Right kidney (tissue), 1 donor: Measurements from ENCODE around the gene ABCA12.

Source experiments
- DNase-seq: peaks from one replicate; pipeline ENCODE4 v3.0.0-alpha.2; 2016

ABCA12 gene

DNA sequence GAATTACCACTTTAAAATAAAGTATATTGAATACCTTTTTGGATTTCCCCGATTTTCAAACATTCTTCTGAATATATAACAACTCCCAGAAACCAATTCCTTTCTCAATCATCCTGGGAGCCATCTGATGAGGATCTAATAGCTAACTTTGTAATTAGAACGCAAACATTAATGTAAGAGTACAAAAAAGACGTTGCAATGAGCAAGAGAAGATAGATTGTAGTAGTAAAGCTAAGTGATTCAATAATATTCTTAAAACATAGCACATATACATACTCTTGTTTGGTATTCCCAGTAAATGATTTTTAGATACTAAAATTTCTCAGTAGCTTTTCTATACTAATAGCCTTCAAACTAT lies 1.1 kb downstream of the ABCA12 start:
- no peak for DNase-seq

DNA sequence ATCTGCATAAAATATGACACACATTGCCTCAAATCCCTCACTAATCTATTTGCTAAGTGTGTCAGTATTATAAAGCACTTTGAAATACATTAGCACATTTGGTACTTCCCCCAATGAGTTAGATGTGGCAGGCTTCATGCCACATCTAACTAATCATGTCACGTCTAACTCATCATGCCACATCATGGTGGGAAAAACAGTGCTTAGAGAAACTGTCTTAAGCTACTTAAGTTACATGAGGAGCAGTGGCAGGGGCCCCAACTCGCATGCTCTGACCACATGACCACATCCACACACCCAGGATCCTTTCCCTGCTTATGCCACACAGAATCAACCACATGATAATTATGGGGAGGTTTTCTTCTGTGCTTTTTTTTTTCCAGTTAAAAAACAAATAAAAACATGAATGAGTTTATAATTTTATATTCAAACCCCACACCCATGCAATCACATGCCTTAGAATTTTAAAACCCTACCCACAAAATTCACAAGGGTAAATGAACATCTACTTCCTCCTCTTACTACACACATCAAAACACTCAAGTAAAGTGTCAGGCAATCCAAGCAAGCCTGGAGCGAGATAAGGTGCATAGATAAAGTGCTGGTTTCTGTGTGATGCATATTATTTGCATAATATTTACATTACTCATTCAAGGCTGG lies 1.6 kb downstream of the ABCA12 start:
- DNase-seq: no peak

DNA sequence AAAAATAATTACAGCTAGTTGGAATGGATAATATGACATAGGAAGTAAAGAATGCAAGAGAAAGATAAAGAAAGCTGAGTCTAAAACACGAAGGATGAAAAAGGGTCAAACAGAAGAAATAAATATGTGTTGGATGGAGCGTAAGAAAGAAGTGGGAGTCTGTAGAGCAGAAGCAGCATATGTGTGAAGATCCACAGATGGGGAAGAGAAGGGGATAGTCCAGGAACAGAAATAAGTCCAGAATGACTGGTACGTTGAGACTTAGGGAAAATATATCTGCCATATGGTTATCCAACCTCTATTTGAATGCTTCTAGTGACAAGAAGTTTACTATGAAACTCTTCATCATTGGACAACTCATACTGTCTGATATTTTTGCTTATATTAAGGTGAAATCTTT lies 18.0 kb downstream of the ABCA12 start:
- no peak for DNase-seq

DNA sequence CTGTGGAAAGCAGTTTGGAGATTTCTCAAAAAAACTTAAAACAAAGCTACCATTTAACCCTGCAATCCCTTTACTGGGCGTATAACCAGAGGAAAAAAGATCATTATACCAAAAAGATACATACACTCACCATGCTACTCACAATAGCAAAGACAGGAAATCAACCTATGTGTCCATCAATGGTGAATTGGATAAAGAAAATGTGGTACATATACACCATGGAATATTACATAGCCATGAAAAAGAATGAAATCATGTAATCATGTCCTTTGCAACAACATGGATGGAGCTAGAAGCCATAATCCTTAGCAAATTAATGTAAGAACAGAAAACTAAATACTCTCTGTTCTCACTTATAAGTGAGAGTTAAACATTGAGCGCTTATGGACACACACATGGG lies 18.6 kb downstream of the ABCA12 start:
- no peak for DNase-seq

DNA sequence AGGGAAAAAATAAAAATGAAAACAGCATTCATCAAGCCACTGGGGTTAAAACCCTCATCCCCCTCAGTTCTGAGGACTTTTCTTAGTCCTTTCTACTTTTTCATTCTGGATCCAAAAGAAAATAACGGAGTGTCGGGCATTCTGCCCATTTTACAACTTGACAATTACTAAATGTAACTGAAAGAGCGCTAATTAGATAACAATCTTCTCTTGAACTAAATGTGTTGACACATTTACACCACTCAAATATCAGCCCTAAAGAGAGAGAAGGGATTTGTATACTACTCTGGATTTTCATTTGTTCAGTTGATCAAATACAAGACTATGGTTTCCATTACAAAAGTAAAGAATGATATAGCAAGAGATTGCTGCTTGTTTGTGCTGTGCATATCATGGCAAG lies 27.5 kb downstream of the ABCA12 start:
- DNase-seq: no peak

DNA sequence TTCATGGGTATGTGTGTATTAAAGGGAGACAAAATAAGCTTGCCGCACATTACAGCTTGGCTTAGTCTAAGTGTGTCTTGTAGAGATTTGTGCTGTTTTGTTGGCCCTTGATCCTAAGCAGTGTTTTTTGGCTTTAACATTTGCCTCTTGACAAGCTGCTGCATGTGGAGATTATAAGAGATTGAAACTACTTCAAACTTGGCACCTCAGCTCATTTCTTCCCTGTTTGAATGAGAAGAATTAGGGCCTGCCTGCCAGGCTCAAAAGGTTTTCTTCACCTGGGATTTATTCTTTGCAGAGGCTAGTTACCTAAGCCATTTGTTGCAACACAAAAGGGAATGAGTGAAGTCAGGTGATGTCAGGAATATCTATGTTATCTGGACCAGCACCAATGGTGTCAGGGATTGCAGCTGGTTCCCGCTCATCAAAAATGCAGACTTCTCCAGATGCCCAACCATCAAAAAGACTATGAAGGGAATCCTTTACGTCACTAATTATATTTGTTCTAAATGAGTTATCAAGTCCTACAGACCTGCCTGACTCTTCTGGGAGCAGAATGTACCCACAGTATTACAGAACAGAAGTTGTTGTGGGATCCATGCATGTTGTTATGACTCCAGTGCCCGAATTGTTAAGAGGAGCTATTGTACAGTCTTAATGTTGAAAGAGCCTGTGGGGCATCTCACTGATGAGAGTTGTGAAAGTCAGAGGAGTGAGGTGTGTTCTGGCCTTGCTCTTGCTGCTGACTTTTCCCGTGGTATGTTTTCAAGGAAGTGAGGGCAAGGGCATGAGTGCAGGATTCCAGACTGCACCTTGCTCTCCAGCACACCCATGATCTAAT lies 31.0 kb downstream of the ABCA12 start:
- no peak for DNase-seq

DNA sequence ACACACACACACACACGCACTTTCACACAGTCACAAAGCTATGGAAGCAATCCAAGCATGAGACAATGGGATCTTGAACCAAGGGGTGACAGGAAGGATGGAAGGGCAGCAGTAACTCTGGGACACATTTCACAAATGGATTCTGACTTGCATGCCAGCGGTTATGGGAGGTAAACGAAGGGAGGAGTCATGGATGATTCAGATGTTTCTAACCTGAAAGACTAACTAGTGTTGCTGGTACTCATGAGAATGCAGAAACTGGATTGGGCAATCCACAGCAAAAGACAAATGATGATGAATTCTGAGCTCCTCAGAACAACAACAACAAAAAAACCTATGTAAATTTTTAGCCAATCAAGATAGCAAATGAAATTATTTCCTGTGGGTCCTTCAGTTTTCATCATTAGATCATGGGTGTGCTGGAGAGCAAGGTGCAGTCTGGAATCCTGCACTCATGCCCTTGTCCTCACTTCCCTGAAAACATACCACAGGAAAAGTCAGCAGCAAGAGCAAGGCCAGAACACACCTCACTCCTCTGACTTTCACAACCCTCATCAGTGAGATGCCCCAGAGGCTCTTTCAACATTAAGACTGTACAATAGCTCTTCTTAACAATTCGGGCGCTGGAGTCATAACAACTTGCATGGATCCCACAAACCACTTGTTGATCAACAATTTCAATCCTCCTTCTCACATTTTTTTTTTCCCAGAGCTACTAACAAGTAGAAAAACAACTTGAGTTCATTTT lies 32.6 kb downstream of the ABCA12 start:
- no peak for DNase-seq

DNA sequence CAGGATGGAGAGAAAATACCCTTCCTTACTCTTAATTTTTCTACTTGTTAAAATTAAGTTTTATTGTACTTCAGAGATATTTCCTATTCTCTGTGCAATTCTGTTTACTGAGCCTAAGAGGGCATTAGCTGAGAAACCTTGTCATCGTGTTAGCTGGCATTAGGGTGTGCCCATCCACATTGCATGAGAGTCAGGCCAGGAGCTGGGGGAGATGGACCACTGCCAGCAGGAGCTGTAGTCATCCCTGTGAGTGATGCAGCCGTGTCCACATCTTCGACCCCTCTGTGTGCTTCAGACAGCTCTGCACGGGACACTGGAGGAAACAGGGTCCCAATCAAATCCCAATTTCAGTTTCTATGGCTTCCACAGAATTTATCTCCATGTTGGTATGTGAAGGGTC lies 34.2 kb downstream of the ABCA12 start:
- no peak for DNase-seq

DNA sequence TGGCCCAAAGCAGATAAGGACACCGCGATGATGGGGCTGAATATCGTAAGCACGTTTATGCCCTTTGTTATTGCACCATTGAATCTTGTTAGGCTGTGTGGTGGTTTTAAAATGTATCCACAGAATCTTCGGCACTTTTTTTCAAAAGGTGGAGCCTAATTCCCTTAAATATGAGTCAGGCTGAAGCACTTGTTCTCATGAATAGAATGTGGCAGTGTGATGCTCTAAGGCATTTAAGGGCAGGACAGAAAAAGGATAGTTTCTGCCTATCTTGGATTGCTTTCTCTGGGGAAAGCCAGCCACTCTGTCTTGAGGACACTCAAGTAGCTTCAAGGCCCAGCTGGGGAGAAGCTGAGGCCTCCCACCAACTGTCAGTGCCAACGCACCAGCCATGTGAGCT lies 39.6 kb downstream of the ABCA12 start:
- no peak for DNase-seq

DNA sequence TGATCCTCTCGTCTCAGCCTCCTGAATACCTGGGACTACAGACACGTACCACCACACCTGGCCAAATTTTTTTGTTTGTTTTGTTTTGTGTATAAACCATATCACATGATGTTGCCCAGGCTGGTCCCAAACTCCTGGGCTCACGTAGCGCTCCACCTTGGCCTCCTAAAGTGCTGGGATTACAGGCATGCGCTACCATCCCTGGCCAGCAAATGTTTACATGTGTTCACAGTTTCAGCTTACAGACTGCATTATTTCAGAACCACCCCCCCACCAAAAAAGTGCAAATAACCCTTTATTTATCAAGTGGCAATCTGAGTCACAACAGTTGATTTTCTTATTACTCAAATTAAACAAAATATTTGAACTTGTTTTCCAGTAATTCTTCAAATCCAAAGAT lies 54.3 kb downstream of the ABCA12 start:
- DNase-seq: no peak

DNA sequence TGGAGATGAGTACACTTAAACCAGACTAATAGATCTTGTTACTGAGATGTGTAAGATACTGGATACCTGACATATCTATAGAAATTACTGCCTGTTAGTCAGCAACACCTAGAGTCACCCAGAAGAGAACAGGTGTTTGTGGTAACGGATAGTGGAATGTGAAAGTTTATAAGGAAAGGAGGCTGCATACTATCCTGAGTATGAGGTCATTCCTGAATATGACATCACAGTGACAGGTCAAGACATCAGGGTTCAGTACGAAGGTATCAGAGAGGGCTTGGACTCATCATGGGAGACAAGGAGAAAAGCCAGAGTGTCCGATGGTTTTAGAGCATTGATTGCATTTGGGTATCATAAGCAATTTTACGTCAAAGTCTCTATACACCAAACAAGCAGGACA lies 55.3 kb downstream of the ABCA12 start:
- no peak for DNase-seq

DNA sequence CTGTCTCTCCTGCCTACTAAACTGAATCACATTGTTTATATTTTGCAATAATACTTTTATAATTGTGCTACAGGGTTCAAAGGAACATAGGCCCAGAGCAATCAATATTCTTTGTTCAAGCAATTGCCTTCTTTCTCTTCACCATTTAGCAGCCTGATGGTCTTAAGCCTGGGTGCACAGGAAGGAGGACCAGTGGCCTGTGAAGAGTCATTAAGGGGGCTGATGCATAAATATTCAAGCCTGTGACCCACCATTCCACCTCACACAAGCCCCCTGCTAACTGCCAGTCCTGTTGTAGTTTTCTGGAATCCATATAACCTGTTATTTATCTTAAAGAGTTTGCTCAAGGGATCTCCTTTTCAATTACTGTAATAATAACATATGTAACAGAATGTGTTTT lies 56.0 kb downstream of the ABCA12 start:
- DNase-seq: peak; percentile 8

DNA sequence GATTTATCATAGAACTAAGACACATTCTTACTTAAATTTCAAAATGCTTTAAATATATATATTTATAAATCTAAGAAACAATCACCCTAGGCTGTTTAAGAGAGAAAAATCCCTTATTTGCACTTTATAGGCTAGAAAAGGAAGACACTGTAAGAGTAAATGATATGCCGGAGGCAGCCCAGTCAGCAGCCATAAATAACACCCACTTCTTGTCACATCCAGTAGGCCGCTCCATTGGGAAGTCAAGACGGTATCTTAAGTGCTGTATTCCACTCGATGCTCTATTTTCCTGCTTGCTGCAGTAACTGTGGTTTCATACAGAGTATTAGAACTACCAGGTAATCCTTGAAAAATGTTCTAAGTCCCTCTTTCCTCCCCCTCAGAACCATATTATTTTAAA lies 57.9 kb downstream of the ABCA12 start:
- no peak for DNase-seq

DNA sequence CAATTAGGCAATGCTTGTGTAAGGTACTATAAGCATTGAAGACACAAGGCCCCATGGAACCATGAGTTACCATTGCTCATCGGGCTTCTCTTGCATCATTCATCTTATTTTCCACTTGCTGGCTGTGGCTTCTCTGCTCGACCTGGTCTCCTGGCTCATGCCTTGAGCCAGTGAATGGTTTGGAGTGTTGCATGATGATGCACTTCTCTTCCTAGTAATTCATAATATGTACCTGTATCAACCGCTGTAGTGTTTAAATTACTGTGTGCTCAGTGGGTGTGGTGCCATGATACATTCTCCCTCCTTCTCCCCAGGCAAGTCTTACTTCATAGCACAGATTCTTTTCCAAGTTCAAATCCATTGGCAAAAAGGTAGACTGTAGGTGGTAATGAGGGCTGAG lies 66.8 kb downstream of the ABCA12 start:
- no peak for DNase-seq

DNA sequence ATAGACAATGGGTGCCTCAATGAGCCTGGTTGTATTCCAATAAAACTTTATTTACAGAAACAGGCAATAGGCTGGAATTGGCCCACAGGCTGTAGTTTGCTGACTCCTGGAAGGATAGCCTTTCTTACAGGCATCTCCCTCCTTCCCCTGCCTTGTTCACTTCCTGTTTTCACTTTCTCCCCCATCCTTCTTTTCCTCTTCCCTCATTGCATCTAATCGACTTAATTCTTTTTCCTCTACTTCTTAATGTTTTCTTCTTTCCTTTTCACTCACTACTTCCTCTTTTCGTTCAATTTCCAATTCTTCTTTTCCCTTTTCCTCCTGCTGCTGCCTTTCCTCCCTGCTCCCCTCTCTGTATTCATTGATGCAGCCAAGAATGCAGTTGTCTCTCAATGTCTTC lies 70.0 kb downstream of the ABCA12 start:
- no peak for DNase-seq

DNA sequence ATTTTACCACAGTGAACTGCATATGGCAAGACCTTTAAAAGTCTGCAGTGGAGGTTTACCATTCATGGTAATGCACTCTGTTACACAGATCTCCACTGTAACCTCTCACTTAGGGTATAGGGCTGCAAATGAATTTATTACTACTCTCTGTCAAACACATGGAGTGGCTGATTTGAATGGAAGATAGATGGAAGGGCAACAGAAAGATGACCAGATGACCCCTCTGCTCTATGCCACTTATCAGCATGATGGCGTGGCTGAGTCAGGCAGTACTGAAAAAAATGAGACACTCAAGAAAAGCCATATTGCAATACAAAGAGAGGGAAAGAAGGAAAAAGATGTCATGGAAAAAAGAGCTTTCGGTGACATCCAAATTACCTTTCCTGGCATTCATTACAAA lies 72.3 kb downstream of the ABCA12 start:
- DNase-seq: no peak

DNA sequence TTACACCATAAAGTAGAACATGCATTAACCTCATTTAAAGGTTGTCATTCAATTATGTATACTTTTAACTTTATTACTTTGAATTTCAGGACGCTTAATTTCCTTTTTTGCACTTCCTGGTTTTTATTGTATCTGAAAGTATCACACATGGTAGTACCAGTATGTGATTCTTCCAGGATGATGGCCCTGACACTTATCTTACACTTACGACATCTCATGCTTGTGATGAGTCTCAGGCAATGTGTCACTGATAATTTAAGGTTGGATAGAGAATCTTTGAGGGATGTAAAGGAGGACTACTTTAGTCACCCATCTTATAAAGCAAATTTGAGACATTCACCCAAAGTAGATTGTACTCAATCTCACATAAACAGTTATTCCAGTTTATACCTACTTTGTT lies 74.9 kb downstream of the ABCA12 start:
- DNase-seq: no peak

DNA sequence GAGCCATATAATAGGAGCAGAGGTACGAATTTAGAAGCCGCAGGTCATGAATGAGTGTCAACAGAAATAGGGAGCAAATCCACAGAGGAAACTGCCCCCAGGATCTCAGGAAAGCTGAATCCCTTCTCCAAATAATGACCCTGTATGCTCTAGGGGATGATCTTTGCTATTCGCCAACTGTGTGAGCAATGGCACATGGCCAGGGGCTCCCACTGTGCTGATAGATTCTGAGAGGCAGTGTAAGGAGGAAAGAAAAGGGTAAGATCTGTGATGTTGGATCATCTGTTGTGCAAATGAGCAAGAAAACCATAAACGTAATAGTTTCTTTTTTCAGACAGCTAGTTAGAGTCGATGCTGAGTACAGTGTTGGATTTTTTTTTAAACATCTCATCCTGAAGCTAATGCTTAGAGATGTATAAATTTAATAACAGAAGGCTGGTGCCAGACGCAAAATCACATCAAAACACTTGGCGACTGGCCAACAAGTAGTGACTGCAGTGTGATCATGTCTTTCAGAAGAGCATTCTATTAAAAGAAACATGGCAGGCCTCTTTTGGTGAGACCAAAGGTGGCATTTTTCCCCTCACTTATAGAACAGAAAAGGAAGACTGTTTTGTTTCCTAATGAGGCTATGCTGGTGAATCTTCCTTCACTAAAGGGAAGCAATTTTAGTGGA lies 77.4 kb downstream of the ABCA12 start:
- DNase-seq: no peak

DNA sequence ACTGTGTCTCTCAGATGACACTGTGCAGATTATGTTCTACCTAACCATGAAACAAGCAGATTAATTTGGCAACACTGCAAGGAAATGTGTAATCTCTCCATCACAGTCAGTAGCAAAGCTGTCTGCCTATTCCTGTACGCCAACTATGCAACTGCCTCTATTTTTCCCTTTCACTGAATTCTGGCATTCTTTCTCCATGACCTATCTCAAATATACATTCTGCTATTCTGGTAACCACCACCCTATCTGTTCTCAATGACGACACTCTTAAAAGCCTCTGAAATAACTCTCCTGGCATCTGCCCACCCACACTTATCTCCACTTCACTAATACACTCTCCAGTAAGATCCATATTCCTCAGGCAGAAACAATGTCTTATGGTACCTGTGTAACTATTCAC lies 78.7 kb downstream of the ABCA12 start:
- no peak for DNase-seq

DNA sequence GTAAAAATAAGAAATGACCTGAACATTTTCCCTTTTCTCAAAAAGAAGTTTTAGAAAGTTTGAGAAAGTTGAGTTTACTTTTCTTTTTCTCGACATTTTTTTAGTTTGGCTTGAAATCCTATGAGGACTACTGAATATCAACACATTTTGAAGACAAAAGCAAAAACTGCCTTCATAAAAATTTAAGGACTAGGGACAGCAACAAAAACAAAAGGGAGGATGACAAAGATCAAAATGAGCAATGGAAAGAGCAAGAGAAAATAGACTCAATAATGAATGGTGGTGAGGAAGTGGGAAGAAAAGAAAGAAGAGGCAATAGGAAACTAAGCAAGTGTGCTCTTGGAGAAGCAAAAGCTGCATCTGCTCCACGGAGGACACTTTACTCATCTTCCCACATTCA lies 82.5 kb downstream of the ABCA12 start:
- no peak for DNase-seq

DNA sequence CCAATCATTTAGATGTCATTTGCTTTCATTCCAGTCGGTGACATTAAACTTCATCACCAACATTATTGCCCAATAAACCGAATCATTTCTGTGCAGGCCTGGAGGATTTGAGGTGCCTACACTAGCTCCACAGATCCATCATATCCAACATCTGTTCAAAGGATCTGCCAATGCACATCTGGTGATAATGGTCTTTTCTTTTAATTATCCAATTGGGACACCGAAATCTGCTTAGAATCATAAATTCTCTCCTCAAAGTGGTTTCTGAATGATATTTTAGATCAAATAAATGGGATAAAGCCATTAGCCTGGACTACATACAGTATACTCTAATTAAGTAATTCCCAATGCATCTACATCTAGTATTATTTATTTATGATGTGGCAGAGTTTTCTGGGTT lies 85.6 kb downstream of the ABCA12 start:
- DNase-seq: no peak

DNA sequence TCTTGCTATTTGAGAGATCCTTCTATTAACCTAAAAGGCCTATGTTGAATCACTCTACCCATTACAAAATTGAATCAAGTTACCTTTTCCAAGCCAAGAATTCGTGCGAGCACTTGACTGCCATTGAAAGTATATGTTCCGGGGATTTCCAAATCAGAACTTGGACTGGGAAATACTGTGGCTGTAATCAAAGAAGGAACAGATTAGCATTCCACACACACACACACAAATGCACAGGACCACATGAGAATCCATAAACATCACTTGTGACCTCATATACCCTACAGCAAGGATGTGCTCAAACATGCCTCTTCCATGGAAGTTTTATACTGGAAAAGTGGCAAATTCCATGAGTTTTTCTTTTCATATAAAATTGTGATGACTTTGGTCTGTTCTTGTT lies 86.0 kb downstream of the ABCA12 start:
- no peak for DNase-seq

DNA sequence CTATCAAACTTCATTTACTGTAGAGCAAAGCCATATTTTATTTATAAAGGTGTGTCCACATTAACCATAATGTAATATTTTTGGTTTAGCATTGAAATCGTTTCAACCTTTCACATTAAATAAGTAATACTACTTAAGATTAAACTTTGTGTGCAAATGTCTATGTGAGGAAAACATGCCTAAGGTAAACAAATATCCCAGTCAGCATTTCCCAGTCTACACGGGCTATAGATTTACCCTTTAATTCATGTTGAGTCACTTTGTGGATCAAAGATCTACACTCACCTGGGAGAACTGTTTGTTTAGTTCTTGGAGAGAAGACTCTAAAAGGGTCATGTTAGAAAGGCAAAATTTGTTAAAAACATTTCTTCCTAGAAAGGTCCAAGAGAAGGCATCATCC lies 89.1 kb downstream of the ABCA12 start:
- no peak for DNase-seq
